HG02884 (cell line): ENCODE measurements around the gene MCUB.

Experiments
- ATAC-seq: cut with Tn5 transposase; IDR thresholded peaks from one replicate; pipeline ENCODE4 v1.9.1; 2021; ENCODE audit warnings: mild to moderate bottlenecking, moderate library complexity; ENCODE audit not compliant: unreplicated experiment

MCUB gene

DNA sequence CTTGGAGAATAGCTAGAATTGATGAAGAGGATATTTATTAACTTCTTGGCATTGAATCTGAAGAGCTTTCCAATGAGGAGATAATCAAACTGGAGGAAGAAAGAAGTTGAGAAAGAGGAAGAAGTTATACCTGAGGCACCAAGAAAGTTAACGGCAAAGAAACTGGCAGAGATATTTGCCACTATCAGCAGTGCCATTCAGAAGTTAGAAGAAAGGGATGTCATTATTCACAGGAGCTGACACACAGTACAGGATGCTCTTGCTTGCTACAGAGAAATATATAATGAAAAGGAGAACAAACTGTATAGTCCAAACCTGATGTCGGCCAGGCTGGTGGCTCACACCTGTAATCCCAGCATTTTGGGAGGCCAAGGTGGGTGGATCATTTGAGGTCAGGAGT is 64.5 kb downstream of the MCUB start:
- no peak for ATAC-seq

DNA sequence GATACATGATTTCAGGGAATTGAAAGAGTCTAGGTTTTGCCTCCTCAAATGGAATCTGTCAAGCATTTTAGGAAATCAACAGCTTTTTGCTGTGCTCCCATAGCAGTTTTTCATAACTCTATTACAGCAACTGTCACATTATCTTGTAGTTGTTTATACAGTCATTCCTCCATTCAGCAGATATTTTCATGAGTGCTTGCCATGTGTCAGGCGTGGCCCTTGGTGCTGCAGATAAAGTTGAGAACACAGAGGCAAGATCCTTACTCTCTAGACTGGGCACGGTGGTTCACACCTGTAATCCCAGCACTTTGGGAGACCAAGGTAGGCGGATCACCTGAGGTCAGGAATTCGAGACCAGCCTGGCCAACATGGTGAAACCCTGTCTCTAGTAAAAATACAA is 67.3 kb downstream of the MCUB start:
- no peak for ATAC-seq

DNA sequence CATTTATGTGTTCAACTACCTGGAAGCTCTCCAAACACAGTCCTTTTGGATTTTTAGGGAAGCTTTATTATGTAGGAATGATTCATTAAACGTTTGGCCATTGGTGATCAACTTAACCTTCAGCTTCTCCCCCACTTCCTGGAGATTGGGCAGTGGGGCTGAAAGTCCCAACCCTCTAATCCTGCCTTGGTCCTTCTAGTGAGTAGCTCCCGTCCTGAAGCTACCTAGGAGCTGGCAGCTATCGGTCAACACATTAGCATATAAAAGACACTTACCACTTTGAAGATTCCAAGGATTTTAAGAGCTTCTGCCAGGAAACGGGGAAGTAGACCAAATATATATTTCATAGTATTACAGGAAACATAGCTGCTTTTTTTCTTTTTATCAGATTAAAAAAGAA is 69.7 kb downstream of the MCUB start:
- ATAC-seq = no peak

DNA sequence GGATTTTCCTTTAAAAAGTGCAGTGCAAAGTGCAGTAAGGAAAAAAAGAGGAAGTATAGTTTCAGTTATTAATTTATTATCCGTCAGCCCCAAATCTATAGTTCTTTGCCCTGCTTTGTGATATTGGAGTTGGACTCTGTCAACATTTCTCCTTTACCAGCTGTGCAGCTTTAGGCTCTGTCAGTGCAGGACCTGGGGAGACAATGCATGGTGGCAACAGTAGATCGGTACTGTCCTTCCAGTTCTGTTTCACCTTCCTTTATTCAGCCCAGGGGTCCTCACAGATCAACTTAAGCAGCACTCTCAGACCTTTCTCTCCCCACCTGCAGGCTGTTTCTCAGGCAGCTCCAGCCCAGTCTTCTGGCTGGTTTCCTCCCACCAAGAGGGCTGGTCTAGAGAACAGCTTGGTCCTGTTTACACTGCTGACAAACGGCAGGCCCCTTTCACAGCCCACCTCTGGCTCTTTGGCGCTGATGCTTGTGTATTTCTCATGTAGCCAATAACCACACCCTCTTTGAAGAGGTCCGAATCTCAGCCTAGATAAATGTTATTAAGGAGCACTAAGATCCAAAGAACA is 71.6 kb downstream of the MCUB start:
- no peak for ATAC-seq

DNA sequence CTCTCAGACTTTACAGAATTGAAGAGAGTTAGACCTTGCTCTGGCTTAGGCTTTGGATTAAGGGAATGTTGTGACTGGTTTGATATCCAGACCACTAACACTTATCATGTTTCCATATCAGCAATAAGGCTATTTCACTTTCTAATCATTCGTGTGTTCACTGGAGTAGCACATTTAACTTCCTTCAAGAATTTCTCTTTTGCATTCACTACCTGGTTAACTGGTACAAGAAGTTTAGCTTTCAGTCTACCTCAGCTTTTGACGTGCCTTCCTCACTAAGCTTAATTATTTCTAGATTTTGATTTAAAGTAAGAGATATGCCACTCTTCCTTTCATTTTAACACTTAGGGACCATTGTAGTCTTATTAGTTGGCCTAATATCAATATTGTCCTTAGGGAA is 80.6 kb downstream of the MCUB start:
- ATAC-seq = no peak

DNA sequence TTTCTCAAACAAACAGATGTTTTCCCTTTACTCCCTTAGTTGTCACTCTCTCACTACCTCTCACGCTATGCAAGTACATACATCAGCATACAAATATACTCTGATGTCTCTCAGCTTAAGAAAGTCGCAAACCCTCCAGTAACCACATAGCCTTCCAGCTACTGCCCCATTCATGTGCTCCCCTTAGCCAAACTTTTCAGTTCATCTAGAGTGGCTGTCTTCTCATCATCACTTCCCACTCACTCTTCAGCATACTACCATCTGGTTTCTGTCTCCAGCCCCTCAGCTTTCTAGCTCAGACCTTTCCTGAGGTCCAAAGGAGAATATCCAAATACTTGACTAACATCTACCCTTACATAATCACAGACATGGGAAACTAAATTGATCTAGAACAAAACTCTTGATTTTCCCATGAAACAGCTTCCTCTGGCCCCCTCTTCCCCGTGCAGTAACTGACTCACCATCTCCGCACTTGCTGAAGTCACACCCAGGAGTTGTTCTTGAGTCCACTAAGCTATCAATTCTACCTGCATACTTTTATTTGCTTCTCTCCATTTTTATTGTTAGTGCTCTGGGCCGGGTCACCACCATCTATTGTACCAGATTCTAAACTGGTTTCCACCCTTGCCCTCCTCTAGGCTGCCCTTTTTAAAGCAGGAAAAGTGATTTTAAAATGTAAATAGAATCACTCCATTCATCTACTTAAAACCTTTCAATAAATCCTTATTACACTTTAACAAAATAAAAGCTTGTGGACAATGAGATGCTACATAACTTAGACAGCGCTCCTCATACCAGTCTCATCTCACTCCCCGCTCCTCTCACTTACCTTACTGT is 86.0 kb downstream of the MCUB start:
- ATAC-seq = no peak

DNA sequence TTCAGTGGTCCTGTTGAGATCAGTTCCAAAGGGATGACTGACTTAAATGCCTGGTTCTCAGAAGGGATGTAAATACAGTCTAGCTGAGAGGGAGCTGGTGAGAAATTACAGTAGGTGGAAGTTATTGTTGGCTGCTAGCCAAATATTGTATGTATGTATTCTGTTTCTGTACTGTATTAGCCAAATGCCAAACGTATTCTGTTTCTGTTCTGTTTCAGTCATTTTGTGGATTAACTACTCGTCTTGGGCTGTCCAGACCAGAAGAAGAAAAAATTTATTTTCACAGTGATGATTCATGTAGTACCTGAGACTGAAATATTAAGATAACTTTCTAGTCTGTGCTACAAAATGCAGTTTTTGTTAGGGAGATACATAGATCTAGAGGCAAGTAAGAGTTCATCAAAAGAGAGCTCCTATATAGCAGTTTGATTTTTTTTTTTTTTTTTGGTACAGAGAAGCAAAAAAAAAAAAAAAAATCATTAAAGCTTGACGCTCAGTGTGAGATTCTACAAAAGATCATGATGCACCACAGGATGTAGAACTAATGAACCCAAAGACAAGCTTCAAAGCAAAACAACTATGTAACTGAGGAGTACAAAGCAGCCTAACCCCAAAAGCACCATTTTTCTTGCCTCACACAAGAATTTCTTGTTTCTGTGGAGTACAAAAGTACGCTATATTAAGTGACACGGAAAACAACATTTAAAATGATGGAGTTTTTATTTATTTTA is 88.4 kb downstream of the MCUB start:
- ATAC-seq = peak; percentile 60

DNA sequence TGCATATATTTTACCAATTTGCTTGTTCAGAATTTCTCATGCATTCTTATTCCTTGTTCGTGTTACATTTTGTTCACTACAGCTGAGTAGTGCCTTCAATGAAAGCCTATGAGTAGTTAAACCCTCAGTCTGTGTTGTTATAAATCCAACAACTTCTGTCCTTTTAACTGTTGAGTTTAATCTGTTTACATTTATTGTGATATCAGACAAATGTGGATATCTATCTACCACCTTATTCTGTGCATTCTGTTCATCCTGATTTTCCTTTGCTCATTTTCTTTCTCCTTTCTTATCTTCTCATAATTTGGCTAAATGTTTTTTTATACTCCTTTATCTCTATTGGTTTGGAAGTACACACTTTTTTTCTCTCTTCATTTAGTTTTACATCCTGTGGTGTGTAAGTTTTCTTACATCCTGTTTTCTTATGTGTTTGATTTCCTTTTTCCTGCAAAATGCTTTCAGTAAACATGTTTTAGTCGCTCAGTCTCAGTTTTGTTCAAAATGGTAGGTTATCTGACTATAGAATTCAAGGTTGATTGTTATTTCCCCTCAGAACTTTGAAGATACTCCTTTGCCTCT is 89.0 kb downstream of the MCUB start:
- ATAC-seq = no peak

DNA sequence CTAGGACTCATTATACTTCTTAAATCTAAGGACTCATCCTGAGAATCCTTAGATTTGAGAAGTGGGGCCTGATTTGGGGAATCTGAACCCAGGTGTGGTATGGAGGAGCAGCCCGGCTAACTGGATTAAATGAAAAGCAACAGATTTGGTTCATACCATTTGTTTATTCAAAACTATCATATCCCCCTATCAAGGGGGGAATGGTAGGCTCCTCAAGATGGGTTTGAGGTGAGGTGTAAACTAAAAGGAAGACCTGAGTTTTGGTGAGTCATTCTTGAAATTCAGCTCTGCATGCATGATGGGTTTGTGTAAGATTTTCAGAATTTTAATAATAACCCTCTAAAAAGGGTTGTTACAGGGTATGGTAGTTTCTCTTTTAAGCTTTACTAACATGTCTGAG is 89.8 kb downstream of the MCUB start:
- peak; percentile 89 for ATAC-seq

DNA sequence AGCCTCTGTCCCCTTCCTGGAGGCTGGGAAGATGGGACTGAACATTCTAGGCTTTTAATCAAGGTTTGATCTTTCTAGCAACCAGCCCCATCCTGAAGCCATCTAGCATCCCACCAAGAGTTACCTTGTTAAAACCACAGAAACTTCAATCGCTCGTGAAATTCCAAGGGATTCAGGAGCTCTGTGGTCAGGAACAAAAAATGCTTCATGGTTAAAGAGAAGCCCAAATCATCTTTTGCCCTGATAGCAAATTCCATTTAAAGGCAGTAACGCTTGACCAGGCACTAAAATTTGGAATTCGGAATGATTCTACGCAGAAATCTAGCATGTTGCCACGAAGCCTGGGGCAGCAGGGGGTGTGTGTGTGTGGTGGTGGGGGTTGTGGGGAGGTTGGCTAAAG is 95.3 kb downstream of the MCUB start:
- no peak for ATAC-seq

DNA sequence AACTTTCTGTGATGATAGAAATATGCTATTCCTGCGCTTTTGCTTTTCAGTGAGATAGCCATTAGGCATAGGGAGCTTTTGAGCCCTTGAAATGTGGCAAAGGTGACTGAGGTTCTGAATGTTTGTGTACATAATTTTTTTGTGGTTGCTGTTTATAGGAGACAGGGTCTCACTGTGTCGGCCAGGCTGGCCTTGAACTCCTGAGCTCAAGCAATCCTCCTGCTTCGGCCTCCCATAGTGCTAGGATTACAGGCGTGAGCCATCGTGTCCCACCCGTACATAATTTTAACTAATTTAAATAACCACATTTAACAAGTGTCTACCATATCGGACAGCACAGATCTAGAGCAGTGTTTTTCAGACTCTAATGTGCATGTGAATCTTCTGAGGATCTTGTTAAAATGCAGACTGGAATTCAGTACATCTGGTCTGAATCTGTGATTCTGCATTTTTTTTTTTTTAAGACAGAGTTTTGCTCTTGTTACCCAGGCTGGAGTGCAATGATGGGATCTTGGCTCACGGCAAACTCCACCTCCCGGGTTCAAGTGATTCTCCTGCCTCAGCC is 97.9 kb downstream of the MCUB start:
- no peak for ATAC-seq

DNA sequence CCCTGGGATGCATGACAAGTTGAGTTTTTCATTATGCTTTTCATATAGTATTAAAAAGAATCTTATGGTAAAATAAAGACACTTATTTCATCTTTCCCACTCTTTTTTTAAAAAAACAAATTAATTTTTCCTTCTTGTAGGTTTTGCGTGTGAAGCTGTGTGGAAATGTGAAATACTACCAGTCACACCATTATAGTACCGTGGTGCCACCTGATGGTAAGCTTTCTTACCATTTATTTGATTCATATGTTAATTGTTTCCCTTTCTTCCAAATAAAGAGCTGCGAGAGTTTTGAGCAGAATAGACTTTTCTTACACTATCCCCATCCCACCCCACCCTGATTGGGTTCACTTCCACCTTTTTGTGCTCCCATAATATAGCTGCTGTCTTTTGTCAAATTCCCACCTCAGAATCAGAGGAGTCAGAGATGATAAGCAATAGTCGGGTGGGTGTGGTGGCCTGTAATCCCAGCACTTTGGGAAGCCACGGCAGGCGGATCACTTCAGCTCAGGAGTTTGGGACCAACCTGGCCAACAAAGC is 98.9 kb downstream of the MCUB start:
- no peak for ATAC-seq

DNA sequence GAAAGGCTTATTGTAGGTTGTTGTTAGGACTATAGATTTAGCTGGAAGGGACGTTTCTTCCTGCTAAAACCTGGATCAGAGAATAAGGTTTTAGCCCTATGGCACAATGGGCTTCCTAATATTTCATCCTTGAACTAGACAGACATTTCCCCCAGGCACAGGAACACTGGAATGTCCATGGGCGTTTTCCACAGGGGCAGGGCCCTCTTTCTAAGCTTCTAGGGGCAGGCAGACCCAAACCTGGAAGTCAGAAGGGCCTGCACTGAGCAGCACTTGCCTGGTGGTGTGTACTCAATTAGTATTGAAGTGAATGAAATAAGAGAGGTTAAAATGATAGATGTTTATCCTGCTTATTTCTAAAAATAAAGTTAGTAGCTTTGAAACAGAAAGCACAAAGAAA is 102.1 kb downstream of the MCUB start:
- no peak for ATAC-seq

DNA sequence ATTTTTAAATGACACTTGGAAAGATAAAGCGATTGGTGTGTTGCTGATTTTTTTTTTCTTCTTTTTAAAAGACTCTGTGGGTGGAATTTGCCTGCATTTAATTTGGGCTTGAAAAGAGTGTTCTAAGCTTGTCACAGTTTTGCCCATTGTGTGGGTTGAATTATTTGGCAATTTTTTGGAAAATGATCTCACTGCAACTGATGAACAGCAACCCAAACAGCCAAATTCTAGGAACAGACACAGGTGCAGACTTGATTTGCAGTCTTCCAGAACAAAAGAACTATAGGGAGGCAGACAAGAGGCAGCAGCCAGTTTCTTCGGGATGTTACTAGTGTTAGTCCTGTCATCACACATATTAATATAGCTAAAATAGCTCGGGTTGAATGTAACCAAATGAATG is 102.7 kb downstream of the MCUB start:
- ATAC-seq = no peak

DNA sequence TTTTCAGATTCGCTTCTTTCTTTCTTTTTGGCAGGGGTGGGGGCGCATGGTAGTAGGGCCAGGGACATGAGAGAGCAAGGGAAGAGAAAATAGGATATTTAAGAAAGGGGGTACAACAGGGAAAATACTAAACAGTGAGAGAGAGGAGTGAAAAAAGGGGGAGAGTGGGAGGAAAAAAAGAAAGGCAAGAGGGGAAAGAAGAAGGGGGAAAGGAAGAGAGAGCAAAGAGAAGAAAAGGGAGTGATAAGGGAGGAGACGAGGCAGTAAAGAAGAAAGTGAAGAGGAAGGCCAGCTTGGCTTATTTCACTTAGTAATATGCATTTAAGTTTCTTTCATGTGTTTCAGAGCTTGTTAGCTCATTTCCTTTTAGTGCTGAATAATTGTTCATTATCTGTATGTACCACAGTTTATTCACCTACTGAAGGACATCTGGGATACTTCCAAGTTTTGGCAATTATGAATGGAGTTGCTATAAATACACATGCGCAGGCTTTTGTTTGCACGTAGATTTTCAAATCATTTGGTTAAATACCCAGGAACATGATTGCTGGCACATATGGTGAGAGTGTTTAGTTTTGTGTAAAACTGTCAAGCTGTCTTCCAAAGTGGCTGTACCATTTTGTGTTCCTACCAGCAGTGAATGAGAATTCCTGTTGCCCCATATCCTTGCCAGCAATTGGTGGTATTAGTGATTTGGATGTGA is 105.9 kb downstream of the MCUB start:
- ATAC-seq = no peak

DNA sequence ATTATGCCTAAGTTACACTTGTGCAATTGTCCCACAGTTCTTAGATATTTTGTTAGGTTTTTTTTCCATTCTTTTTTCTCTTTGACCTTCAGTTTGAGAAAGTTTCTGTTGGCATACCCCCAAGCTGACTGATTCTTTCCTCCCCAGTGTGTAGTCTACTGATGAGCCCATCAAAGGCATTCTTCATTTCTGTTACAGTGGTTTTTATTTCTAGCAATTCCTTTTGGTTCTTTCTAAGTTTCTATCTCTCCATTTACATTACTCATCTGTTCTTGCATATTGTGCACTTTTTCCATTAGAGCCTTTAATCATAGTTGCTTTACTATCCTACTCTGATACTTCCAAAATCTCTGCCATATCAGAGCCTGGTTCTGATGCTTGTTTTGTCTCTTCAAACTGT is 111.3 kb downstream of the MCUB start:
- no peak for ATAC-seq

DNA sequence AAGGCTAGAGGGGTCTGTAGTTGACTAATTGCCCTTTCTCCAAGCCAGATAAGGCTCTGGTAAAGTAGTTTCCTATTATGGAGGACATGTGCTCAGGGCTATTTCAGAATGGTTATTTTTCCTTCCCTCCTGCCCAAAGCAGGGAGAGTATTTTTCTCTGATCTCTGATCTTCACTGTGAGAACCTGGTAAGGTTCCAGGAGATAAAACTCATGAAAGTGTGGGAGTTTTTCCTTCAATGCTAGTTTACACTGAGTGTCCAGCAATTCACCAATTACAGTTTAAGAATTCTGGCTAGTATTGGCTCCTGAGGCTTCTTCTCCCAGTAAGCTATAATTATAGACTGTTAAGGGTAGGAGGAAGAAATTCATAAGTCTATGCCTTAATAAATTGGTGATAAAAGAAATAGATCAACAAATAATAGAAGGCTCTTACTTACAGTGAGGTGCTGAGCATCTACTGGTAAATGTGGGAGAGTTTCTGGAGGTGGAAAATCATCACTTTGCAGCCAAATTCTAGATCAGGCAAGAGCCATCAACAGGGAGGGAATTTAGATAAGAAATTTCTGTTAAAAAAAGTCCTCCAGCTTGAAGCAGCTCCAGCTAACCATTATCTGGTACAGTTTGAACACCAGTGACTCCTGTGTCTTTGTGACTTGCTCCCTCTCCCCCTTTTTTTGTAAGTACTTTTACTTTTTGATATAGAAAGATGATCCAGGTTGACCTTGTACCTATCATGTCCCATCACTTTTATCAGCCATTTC is 112.3 kb downstream of the MCUB start:
- no peak for ATAC-seq

DNA sequence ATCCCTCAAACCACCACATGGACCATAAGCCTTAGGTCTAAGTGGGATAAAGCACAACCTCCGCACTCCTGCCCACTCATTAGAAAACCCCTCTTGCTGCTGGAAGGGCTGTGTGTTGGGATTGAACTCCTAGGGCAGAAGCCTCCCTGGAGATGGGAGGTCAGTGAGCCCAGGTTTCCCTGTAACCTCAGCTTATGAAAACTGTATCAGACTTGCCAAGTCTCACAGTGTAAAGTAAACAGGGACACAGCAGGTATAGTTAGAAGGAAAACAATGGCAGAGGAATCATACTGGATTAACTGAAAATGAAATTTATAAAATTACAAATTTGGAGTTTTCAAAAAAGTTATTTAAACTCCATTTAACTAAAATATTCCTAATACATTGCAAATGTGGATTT is 113.3 kb downstream of the MCUB start:
- no peak for ATAC-seq

DNA sequence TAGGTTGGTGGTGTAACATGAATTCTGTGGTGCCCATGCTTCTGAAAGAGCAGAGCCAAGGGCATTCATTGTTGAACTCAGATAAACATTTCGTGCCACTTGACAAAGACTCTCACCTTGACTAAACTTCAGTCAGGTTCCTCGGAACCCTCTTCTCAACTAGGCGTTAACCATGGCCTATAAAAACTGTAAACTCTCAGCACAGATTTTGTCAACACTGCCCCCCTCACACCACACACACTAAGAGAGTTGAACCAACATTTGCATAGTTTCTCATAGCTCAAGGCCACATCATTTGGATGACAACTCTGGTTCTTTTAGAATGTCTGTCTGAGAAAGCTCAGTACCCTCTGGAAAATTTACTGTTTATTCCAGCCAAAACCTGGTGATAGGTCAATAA is 115.1 kb downstream of the MCUB start:
- no peak for ATAC-seq

DNA sequence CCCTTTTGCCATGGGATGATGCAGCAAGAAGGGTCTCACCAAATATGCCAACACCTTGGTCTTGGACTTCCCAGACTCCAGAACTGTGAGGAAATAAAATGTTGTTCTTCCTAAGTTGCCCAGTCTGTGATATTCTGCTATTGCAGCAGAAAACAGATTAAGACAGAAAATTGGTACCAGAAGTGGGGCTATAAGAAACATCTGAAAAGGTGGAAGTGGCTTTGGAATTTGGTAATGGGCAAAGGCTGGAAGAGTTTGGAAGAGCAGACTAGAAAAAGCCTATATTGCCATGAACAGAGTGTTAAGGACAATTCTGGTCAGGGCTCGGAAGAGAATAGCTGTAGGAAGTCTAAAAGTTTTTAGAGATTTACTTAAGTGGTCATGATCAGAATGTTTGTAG is 115.8 kb downstream of the MCUB start:
- ATAC-seq = no peak
